Stomach smooth muscle (tissue), 2 donors: ENCODE data around the gene FNDC3B.
"Not testable (repeated sequence)": the region's sequence is repeated elsewhere in the genome, so short reads cannot be mapped to it uniquely, and the experiment has no call there.

Experiments used
- H3K27ac ChIP-seq: one replicate; pipeline ENCODE4 v1.7.0; 2013; ENCODE audit warnings: mild to moderate bottlenecking, low read length, inconsistent platforms
- H3K27me3 ChIP-seq, 2 donors: one replicate each; pipeline ENCODE4 v1.7.0; 2013; ENCODE audit warnings: low read length in 2 of 2; ENCODE audit not compliant: insufficient read depth in 2 of 2, control insufficient read depth in 1 of 2
- H3K36me3 ChIP-seq, 2 donors: one replicate each; pipeline ENCODE4 v1.7.0; 2013; ENCODE audit warnings: low read length in 2 of 2; ENCODE audit not compliant: control insufficient read depth in 2 of 2, insufficient read depth in 2 of 2
- H3K4me1 ChIP-seq: one replicate; pipeline ENCODE4 v1.7.0; 2013; ENCODE audit warnings: low read length; ENCODE audit not compliant: control insufficient read depth, insufficient read depth
- H3K4me3 ChIP-seq, 2 donors: one replicate each; pipeline ENCODE4 v1.7.0; 2013; ENCODE audit warnings: low read length in 2 of 2
- H3K9ac ChIP-seq, 2 donors: one replicate each; pipeline ENCODE4 v1.7.0; 2013; ENCODE audit warnings: low read length in 2 of 2, mild to moderate bottlenecking in 1 of 2
- H3K9me3 ChIP-seq, 2 donors: one replicate each; pipeline ENCODE4 v1.7.0; 2013; ENCODE audit warnings: low read length in 2 of 2; ENCODE audit not compliant: control insufficient read depth in 2 of 2
- donor health status: healthy.
- donor health status: Pancreatic carcinoma.

FNDC3B gene

GRCh38 chr3:172356427-172356826, 317.0 kb downstream of the FNDC3B start:
- Histone ChIP-seq H3K36me3 (peaks cover 17 to 18% of the 10 kb centered on the region in 2 donors), H3K9me3 (no peaks in the 10 kb centered on the region), H3K27ac (no peak overlapping the region)

GRCh38 chr3:172357850-172358754, 318.7 kb downstream of the FNDC3B start:
- H3K27ac ChIP-seq: no peak overlapping the region
- no peak overlapping the region for H3K4me3 ChIP-seq
- H3K9me3 ChIP-seq: no peaks in the 10 kb centered on the region
- H3K36me3 ChIP-seq: peaks cover 10 to 20% of the 10 kb centered on the region in 2 donors
- H3K4me1 ChIP-seq: peaks cover 4% of the 10 kb centered on the region
- no peak overlapping the region for H3K9ac ChIP-seq
- H3K27me3 ChIP-seq: no peaks in the 10 kb centered on the region

More at GRCh38 chr3:172356427-172356826, 317.0 kb downstream of the FNDC3B start:
- Histone ChIP-seq H3K4me3 (no peak overlapping the region), H3K4me1 (peaks cover 4% of the 10 kb centered on the region), H3K27me3 (no peaks in the 10 kb centered on the region), H3K9ac (no peak overlapping the region)

GRCh38 chr3:172359231-172359630, 319.9 kb downstream of the FNDC3B start:
- H3K27me3 ChIP-seq: no peaks in the 10 kb centered on the region
- no peak overlapping the region for H3K4me3 ChIP-seq
- no peaks in the 10 kb centered on the region for H3K9me3 ChIP-seq
- no peak overlapping the region for H3K27ac ChIP-seq
- peaks cover 4% of the 10 kb centered on the region for H3K4me1 ChIP-seq
- no peak overlapping the region for H3K9ac ChIP-seq
- peaks cover 7 to 20% of the 10 kb centered on the region in 2 donors for H3K36me3 ChIP-seq

GRCh38 chr3:172359996-172360395, 320.6 kb downstream of the FNDC3B start:
- Histone ChIP-seq H3K4me1 (peaks cover 4% of the 10 kb centered on the region), H3K4me3 (no peak overlapping the region), H3K9ac (no peak overlapping the region), H3K27ac (no peak overlapping the region), H3K27me3 (no peaks in the 10 kb centered on the region), H3K9me3 (no peaks in the 10 kb centered on the region), H3K36me3 (peaks cover 7 to 22% of the 10 kb centered on the region in 2 donors)

GRCh38 chr3:172362583-172362982, 323.2 kb downstream of the FNDC3B start:
- Histone ChIP-seq H3K4me1 (no peaks in the 10 kb centered on the region), H3K9ac (no peak overlapping the region), H3K36me3 (peaks cover 7 to 25% of the 10 kb centered on the region in 2 donors), H3K9me3 (no peaks in the 10 kb centered on the region), H3K27me3 (no peaks in the 10 kb centered on the region), H3K27ac (no peak overlapping the region), H3K4me3 (no peak overlapping the region)

- no peaks in the 10 kb centered on the region for H3K4me1 ChIP-seq
- H3K27ac ChIP-seq: no peak overlapping the region
- H3K9me3 ChIP-seq: no peaks in the 10 kb centered on the region
- H3K27me3 ChIP-seq: no peaks in the 10 kb centered on the region
- H3K4me3 ChIP-seq: no peak overlapping the region
- H3K36me3 ChIP-seq: peaks cover 5 to 27% of the 10 kb centered on the region in 2 donors
- H3K9ac ChIP-seq: no peak overlapping the region
These were observed 325.1 kb downstream of the FNDC3B start for GRCh38 chr3:172364374-172365027.

- Histone ChIP-seq H3K27ac (no peak overlapping the region), H3K4me3 (no peak overlapping the region), H3K4me1 (no peaks in the 10 kb centered on the region), H3K9me3 (no peaks in the 10 kb centered on the region), H3K27me3 (no peaks in the 10 kb centered on the region), H3K36me3 (peaks cover 5 to 27% of the 10 kb centered on the region in 2 donors), H3K9ac (no peak overlapping the region)
These were observed 325.7 kb downstream of the FNDC3B start for GRCh38 chr3:172365028-172365567.

GRCh38 chr3:172367205-172368105, 328.1 kb downstream of the FNDC3B start:
- peaks cover 13 to 33% of the 10 kb centered on the region in 2 donors for H3K36me3 ChIP-seq
- H3K9me3 ChIP-seq: no peaks in the 10 kb centered on the region
- no peak overlapping the region for H3K27ac ChIP-seq
- no peaks in the 10 kb centered on the region for H3K4me1 ChIP-seq
- no peak overlapping the region for H3K9ac ChIP-seq
- H3K27me3 ChIP-seq: no peaks in the 10 kb centered on the region
- no peak overlapping the region for H3K4me3 ChIP-seq

- peaks cover 17 to 28% of the 10 kb centered on the region in 2 donors for H3K36me3 ChIP-seq
- H3K4me1 ChIP-seq, H3K9me3 ChIP-seq, H3K4me3 ChIP-seq, H3K27ac ChIP-seq, H3K9ac ChIP-seq, H3K27me3 ChIP-seq: not testable (repeated sequence)
These were observed 329.2 kb downstream of the FNDC3B start for GRCh38 chr3:172368556-172368955.

GRCh38 chr3:172369590-172370259, 330.3 kb downstream of the FNDC3B start:
- Histone ChIP-seq H3K9ac (no peak overlapping the region), H3K4me1 (no peaks in the 10 kb centered on the region), H3K4me3 (no peak overlapping the region), H3K9me3 (no peaks in the 10 kb centered on the region), H3K36me3 (peaks cover 17 to 22% of the 10 kb centered on the region in 2 donors), H3K27me3 (no peaks in the 10 kb centered on the region), H3K27ac (no peak overlapping the region)
